DMS53 (cell line): ENCODE results near the gene TCN2.
A peak's percentile ranks its signal among the peaks of the same experiment; 100 is the strongest.
"Not testable (repeated sequence)": the region's sequence is repeated elsewhere in the genome, so short reads cannot be mapped to it uniquely, and the experiment has no call there.

Source experiments
- DNase-seq: peaks from one replicate; lab custom pipeline; 2025; lab: John Stamatoyannopoulos, UW

Gene TCN2

GRCh38 chr22:30611197-30611596, 4.2 kb downstream of the TCN2 start:
- no peak for DNase-seq

GRCh38 chr22:30612789-30613188, 5.8 kb downstream of the TCN2 start:
- no peak for DNase-seq

DNA sequence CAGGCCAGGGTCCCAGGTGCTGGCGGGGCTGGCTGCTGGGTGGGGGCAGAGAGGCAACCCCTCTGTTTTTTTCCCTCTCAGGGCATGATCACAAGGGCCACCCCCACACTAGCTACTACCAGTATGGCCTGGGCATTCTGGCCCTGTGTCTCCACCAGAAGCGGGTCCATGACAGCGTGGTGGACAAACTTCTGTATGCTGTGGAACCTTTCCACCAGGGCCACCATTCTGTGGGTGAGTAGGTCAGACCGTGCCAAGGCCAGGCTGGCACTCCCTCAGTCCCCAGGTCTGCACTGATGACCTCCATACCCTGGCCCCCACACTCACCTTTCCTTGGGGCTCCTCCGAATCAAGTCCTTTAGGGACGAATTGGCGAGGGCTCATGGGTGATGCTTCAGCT, 7.3 kb downstream of the TCN2 start:
- DNase-seq = no peak

GRCh38 chr22:30614879-30615278, 7.9 kb downstream of the TCN2 start:
- DNase-seq = no peak

DNA sequence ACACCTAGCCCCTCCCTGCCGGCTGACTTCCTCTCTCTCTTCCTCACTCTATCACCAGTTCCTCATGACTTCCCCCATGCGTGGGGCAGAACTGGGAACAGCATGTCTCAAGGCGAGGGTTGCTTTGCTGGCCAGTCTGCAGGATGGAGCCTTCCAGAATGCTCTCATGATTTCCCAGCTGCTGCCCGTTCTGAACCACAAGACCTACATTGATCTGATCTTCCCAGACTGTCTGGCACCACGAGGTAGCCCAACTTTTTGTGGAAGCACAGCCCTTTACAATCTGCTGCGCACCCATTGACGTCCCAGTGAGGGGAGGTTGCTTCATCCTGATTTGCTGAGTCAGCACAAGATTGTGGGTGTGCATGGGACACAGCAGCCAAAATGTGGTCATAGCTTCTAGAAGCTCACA, 8.6 kb downstream of the TCN2 start:
- DNase-seq = no peak

DNA sequence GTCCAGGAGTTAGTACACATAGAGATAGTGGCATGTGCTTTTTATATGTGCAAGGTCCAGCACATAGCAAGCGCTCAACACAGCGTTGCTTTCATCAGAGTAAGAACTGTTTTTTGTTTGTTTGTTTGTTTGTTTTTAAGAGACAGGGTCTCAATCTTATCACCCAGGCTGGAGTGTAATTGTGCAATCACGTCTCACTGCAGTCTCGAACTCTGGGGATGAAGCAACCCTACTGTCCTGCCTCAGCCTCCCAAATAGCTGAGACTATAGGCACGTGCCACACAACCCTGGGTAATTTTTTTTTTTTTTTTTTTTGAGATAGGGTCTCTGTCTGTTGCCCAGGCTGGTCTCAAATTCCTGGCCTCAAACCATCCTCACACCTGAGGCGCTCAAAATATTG, 10.8 kb downstream of the TCN2 start:
- no peak for DNase-seq

DNA sequence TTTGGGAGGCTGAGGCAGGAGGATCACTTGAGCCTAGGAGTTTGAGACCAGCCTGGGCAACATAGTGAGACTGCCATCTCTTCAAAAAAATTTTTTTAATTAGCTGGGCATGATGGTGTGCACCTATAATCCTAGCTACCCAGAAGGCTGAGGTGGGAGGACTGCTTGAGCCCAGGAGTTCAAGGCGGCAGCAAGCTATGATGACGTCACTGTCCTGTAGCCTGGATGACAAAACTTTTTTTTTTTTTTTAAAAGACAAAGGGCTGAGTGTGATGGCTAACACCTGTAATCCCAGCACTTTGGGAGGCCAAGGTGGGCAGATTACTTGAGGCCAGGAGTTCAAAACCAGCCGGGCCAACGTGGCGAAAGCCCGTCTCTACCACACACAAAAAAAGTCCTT, 12.9 kb downstream of the TCN2 start:
- not testable (repeated sequence) for DNase-seq

GRCh38 chr22:30626413-30626812, 19.4 kb downstream of the TCN2 start:
- no peak for DNase-seq

DNA sequence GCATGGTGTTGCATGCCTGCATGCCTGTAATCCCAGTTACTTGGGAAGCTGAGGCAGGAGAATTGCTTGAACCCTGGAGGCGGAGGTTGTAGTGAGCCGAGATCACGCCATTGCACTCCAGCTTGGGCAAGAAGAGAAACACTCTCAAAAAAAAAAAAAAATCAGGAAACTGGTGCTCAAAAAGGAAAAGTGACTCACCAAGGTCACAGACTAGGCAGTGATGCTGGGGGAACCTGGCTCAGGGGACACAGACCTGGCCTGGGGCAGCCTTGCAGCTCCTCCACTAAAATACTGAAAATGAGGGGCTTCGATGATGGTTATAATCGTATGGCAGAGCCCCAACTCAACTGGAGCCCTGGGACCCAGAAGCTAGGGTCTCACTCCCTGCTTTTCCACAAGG, 20.5 kb downstream of the TCN2 start:
- DNase-seq = no peak

GRCh38 chr22:30628491-30628890, 21.5 kb downstream of the TCN2 start:
- DNase-seq = no peak

- DNase-seq = not testable (repeated sequence)
Observed at GRCh38 chr22:30631469-30631868, 24.5 kb downstream of the TCN2 start.

DNA sequence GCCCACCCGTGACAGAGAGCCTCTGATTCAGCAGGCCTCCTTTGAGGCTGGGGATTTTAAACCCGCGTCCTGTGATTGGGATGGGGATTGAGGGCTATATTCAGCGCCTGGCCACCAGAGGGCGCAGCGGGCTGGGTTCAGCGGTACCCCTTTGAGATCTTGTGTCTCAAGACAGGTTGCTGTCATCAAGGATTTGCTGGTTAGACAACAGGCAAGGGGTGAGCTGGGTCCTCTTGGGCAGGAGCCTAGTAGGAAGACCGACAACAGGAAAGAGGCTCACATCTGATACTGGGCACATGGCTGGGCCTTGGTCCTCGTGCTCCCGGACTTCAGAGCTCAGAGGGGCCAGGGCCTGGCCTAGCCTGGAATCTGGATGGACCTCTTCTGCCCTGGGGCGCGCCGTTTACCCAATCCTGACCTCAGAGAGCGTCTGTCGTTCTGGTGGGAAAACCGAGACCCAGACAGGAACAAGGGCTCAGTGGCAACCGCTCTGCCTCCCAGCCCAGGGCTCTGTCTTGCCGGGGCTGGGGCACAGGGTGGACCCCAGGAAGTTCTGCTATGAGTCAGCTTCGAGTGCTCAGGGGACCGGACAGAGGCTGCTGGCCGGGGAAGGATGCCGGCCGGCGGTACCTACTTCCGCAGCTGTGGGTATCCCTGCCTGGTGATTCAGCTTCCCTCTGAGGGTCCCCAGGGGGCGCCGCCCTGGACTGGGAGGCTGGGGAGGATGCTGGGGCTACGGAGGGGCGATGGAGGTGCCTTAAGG, 27.7 kb downstream of the TCN2 start:
- DNase-seq = peak; percentile 84

GRCh38 chr22:30635273-30636225, 28.6 kb downstream of the TCN2 start, which contains the start of gene SLC35E4:
Gene SLC35E4 (plus strand): TSS chr22:30635781. CDS start chr22:30636451, 670 bp downstream.
- peak; percentile 81 for DNase-seq

GRCh38 chr22:30636226-30637077, 29.5 kb downstream of the TCN2 start:
- DNase-seq = peak; percentile 29

GRCh38 chr22:30637701-30638114, 30.7 kb downstream of the TCN2 start:
- peak; percentile 2 for DNase-seq

DNA sequence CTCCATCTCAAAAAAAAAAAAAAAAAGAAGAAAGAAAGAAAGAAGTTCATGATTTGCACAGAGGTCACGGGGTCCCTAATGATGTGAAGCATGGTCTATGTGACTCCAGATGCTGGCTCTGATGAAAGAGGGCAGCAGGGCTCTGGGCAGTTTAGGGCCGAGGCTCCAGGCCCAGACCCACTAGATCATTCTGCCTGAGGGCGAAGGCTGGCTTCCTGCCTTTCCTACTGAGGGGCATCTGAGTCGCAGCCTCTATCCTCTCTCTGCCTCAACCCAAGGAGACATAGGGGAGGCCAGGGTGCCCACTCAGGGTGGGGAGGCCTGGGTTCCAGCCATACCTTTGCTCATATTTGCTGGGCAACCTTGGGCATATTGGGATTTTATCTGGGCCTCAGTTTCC, 33.4 kb downstream of the TCN2 start:
- DNase-seq = no peak

- no peak for DNase-seq
Observed at GRCh38 chr22:30640839-30641430, 34.0 kb downstream of the TCN2 start.

- DNase-seq = no peak
Observed at GRCh38 chr22:30643055-30643875, 36.3 kb downstream of the TCN2 start.

- DNase-seq = no peak
Observed at GRCh38 chr22:30646518-30647160, 39.7 kb downstream of the TCN2 start.

GRCh38 chr22:30647536-30647935, 40.6 kb downstream of the TCN2 start:
- no peak for DNase-seq
